A549 (cell line): Measurements from ENCODE around the gene MTCH2.

Source experiments
- BHLHE40 ChIP-seq: IDR thresholded peaks from 2 replicates; pipeline ENCODE4 v1.6.1; 2012; ENCODE audit warnings: low read depth, low read length, inconsistent platforms
- CBX2 ChIP-seq: fragments of 200-600 bp; sonication (generic); IDR thresholded peaks from 2 replicates; pipeline ENCODE4 v1.6.1; 2016; ENCODE audit warnings: low read depth, mild to moderate bottlenecking, borderline replicate concordance
- CBX8 ChIP-seq: fragments of 200-600 bp; sonication (generic); IDR thresholded peaks from 2 replicates; pipeline ENCODE4 v1.6.1; 2016
- CTCF ChIP-seq: fragments of >200 bp; sonication (Bioruptor Twin); formaldehyde crosslinking; IDR thresholded peaks from 3 replicates; pipeline ENCODE4 v1.5.1; 2016
- EP300 ChIP-seq, 2 experiments: fragments of >200 bp; sonication (Bioruptor Twin); formaldehyde crosslinking; IDR thresholded peaks; 2 replicates in 1 of 2; 3 replicates in 1 of 2; pipeline ENCODE4 v1.6.1; 2016 to 2017
- ESRRA ChIP-seq: fragments of 150-350 bp; IDR thresholded peaks from 2 replicates; pipeline ENCODE4 v1.6.1; 2014; ENCODE audit warnings: mild to moderate bottlenecking, low read length, borderline replicate concordance
- HEYL ChIP-seq: fragments of 250-450 bp; sonication (Bioruptor Pico); IDR thresholded peaks from 2 replicates; pipeline ENCODE4 v1.8.0; 2021; ENCODE audit warnings: mild to moderate bottlenecking, moderate library complexity
- RAD21 ChIP-seq, 2 experiments: fragments of >200 bp in 1 of 2; sonication (Bioruptor Twin) in 1 of 2; formaldehyde crosslinking in 1 of 2; IDR thresholded peaks in 1 of 2; conservative IDR thresholded peaks in 1 of 2; 2 replicates in 1 of 2; 3 replicates in 1 of 2; pipeline ENCODE4 v1.6.1; 2012 to 2018; ENCODE audit warnings: inconsistent platforms in 1 of 2
- RCOR1 ChIP-seq: fragments of 150-350 bp; IDR thresholded peaks from 2 replicates; pipeline ENCODE4 v1.6.1; 2014; ENCODE audit warnings: antibody characterized with exemption, low read length, low read depth
- REST ChIP-seq: fragments of 200-600 bp; sonication (generic); IDR thresholded peaks from 2 replicates; pipeline ENCODE4 v1.6.1; 2016; ENCODE audit warnings: antibody characterized with exemption, mild to moderate bottlenecking, moderate library complexity
- SREBF2 ChIP-seq: fragments of 450-650 bp; IDR thresholded peaks from 2 replicates; pipeline ENCODE4 v1.6.1; 2014; ENCODE audit warnings: mild to moderate bottlenecking, moderate library complexity
- TFCP2L1 ChIP-seq: fragments of 250-450 bp; sonication (Bioruptor Pico); IDR thresholded peaks from 2 replicates; pipeline ENCODE4 v1.5.0; 2021; ENCODE audit warnings: mild to moderate bottlenecking

- TF ChIP-seq RAD21 (conservative IDR thresholded peaks at IDR 0.05 in 1 of 2, IDR thresholded peaks at IDR 0.05 in 1 of 2) (no peak), TFCP2L1 (CRISPR knock-in tag) (no peak), CTCF (no peak), BHLHE40 (no peak), REST (no peak), CBX8 (no peak), ESRRA (no peak), EP300 (IDR thresholded peaks at IDR 0.05) (no peak), CBX2 (no peak), SREBF2 (no peak), HEYL (CRISPR knock-in tag) (no peak), RCOR1 (no peak)
Measured at GRCh38 chr11:47606731-47607130, 35.6 kb downstream of the MTCH2 start.
